GM12892 (cell line): ENCODE results near the gene ASPHD2.

Experiments
- POLR2A ChIP-seq: IDR thresholded peaks from 2 replicates; pipeline ENCODE4 v1.6.1; 2011; ENCODE audit warnings: low read depth, low read length, control low read depth
- POLR2AphosphoS5 ChIP-seq: IDR thresholded peaks from 2 replicates; pipeline ENCODE4 v1.6.1; 2011; ENCODE audit warnings: low read depth, low read length, control low read depth

GRCh38 chr22:26448334-26448733, 19.3 kb downstream of the ASPHD2 start:
- TF ChIP-seq POLR2AphosphoS5, result no peak
- TF ChIP-seq POLR2A, result no peak
